Bronchial epithelial cell (primary cell): ENCODE data around the gene RXRB. TPM values are rescaled to one million over a fixed set of nuclear protein-coding genes. Genes with fewer than 3 reads are reported as not detected.

Source experiments
- DNase-seq: peaks from one replicate; pipeline ENCODE4 v3.0.0-alpha.2; 2010; ENCODE audit warnings: low read depth
- FAIRE-seq: peaks from 2 replicates; lab custom pipeline; 2011; peaks lifted over from hg19 to GRCh38; lab: Jason Lieb, UNC
- H3K27me3 ChIP-seq: 2 replicates; pipeline ENCODE4 v1.5.1; 2011; ENCODE audit warnings: low read length; ENCODE audit not compliant: control insufficient read depth, insufficient read depth
- H3K36me3 ChIP-seq: 2 replicates; pipeline ENCODE4 v1.5.1; 2011; ENCODE audit warnings: low read length; ENCODE audit not compliant: control insufficient read depth, insufficient read depth
- H3K4me3 ChIP-seq: 2 replicates; pipeline ENCODE4 v1.5.1; 2011; ENCODE audit warnings: mild to moderate bottlenecking, low read depth, low read length, control low read depth
- total RNA-seq: library from RNA; depleted of rRNA; stranded (reverse); fragments of >200 nt; gene quantifications from 2 replicates; pipeline ENCODE4 v1.2.1, GENCODE V29; 2014
- TF ChIP-seq, protein P1 (sequence below): IDR thresholded peaks from 2 replicates; pipeline ENCODE4 v1.5.1; 2011; ENCODE audit warnings: mild to moderate bottlenecking, moderate library complexity, low read length, control low read depth, inconsistent platforms; ENCODE audit not compliant: insufficient read depth, severe bottlenecking

The RXRB gene
- total RNA-seq, 1 donor from 2014 or later, result 15.3 TPM

DNA sequence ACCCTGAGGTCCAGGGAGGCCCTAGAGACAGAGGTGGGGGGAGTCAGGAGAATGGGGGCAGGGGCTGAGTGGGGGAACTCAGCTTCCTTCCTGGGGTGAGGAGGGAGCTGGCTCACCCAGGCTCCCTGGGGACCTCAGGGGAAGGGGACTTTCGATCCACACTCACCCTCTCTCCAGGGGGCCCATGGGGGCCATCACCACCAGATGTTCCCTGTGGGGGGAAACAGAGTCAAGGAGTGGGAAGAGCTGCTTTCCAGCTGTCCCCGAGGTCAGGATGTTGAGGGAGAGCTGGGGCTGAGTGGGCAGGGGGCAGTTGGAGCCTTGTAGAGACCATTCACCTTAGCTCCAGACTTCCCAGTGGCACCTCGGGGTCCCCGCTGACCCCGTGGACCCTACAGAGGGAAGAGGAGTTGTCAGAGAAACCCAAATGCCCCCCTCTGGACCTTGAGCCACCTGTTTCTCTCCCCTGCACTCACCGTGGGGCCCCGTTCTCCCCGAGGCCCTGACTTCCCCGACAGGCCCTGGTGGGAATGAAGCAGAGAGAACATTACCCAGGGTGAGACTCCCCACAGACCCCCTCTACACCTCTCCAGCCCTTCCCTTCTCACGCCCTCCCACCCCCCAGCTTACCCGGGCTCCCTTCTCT lies 26.8 kb downstream of the RXRB start:
- TF ChIP-seq, protein P1, sequence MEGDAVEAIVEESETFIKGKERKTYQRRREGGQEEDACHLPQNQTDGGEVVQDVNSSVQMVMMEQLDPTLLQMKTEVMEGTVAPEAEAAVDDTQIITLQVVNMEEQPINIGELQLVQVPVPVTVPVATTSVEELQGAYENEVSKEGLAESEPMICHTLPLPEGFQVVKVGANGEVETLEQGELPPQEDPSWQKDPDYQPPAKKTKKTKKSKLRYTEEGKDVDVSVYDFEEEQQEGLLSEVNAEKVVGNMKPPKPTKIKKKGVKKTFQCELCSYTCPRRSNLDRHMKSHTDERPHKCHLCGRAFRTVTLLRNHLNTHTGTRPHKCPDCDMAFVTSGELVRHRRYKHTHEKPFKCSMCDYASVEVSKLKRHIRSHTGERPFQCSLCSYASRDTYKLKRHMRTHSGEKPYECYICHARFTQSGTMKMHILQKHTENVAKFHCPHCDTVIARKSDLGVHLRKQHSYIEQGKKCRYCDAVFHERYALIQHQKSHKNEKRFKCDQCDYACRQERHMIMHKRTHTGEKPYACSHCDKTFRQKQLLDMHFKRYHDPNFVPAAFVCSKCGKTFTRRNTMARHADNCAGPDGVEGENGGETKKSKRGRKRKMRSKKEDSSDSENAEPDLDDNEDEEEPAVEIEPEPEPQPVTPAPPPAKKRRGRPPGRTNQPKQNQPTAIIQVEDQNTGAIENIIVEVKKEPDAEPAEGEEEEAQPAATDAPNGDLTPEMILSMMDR, result no peak

DNA sequence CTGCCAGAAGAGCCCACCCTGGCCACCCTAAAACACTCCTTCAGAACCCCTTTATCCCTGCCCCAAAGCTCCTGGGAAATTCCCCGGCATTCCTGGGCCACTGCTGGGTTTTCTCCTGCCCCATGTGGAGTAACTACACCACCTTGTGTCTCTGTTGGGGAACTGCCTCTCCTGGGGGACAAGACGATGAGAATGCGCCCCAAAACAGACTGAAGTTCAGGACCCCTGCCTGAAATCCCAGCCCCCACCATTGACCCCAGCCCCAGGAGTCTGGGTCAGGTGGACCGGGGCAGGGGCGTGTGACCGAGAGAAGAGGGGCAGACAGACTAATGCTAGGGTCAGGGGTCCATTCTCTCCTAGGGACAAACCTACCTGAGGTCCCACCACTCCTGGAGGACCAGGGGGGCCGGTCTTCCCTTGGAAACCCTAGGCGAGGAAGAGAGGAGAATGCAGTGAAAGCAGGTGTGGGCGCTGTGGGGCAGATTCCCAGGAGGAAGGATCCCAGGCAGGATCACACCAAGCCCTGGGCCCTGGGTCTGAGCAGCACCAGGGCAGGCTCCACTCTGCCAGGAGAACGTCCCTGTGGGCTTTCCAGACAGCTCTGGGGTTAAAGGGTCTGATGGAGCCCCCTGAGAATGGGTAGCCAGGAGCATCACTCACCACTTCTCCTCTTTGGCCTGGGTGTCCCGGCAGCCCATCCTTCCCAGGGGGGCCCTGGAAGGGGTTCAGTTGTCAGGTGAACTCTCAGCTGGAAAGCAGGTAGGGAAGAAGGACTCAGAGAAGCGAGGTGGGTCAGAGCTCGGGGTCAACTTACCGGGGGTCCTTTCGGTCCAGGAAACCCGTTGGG lies 27.6 kb downstream of the RXRB start:
- FAIRE-seq, result no peak
- TF ChIP-seq, protein P1, result peak; percentile 74
- Histone ChIP-seq H3K27me3 (no peaks in the 10 kb centered on the region), H3K4me3 (no peak overlapping the region), H3K36me3 (no peaks in the 10 kb centered on the region)
- DNase-seq, result peak; percentile 29

More for the DNA sequence above, 26.8 kb downstream of the RXRB start:
- no peaks in the 10 kb centered on the region for H3K36me3 ChIP-seq
- no peak for FAIRE-seq
- no peak overlapping the region for H3K4me3 ChIP-seq
- DNase-seq, result no peak
- H3K27me3 ChIP-seq, result no peaks in the 10 kb centered on the region

DNA sequence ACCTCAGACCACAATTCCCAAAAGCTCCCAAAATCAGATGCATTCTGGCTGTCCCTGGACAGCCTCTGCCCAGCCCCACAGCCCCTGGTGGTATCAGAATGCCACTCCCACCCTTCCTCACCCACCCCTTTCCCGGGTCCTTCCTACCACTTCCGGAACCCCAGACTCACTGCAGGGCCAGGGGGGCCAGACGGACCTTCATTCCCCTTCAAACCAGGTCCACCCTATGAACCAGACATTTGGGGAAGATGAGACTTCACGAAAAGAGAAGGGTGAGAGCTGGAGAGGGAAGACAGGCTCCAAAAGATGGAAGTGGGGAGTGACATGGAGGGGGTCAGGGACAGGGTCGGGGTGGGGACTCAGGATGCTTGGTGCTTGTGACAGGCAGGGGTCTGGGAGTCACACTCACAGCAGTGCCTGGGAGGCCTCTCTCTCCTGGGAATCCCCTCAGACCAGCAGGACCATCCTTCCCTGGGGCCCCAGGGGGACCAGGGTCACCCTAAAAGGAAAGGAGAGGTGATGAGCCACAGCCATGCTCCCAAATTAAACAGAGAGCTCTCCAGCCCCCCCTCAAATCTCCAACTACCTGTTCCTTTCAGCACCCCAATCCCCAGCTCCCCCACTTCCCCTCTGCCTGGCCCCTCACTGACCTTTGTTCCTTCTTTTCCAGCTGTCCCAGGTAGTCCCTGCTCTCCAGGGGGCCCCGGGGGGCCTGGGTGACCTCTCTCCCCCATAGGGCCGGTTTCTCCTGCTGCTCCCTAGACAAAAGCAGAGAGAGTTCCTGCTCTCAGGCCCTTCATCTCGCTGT lies 28.4 kb downstream of the RXRB start:
- Histone ChIP-seq H3K36me3 (no peaks in the 10 kb centered on the region), H3K27me3 (no peaks in the 10 kb centered on the region), H3K4me3 (no peak overlapping the region)
- FAIRE-seq (peak; percentile 58), DNase-seq (no peak)
- TF ChIP-seq, protein P1, result no peak

DNA sequence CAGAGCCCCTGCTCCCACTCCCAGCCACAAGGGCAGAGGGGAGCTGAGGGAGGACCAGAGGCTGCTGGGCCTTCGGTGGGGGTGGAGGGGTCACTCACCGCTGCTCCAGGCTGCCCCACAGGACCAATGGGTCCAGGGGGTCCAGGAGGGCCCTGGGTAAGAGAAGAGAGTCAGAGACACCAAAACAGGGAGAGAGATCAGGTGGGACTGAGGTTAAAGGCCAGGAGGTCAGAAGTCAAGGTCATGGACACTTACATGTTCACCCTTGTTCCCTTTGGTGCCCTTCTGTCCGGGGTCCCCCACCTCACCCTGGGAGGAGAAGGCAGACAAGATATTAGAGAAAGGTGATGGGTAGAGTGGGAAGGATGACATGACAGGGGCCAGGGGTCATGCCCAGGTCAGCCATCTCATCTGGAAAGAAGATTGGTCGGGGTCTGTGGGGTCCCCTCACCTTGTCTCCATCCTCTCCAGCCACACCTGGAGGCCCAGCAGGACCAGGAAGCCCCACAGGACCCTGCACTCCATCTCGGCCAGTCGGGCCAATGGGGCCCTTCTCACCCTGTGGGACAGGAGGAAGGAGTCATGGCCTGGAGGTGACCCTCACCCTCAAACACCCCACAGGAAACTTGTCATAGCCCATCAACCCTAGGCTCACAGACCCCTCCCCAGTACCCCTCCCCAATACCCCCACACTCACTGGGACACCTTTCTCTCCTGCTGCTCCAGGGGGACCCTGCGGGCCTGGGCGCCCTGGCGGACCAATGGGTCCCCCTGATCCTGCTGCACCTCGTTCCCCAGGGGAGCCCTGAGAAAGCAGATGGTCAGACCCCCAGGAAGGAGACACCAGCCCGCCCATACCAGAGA lies 29.2 kb downstream of the RXRB start:
- no peak for DNase-seq
- Histone ChIP-seq H3K36me3 (no peaks in the 10 kb centered on the region), H3K4me3 (no peak overlapping the region), H3K27me3 (peaks cover 1% of the 10 kb centered on the region)
- no peak for FAIRE-seq
- TF ChIP-seq, protein P1, result no peak

DNA sequence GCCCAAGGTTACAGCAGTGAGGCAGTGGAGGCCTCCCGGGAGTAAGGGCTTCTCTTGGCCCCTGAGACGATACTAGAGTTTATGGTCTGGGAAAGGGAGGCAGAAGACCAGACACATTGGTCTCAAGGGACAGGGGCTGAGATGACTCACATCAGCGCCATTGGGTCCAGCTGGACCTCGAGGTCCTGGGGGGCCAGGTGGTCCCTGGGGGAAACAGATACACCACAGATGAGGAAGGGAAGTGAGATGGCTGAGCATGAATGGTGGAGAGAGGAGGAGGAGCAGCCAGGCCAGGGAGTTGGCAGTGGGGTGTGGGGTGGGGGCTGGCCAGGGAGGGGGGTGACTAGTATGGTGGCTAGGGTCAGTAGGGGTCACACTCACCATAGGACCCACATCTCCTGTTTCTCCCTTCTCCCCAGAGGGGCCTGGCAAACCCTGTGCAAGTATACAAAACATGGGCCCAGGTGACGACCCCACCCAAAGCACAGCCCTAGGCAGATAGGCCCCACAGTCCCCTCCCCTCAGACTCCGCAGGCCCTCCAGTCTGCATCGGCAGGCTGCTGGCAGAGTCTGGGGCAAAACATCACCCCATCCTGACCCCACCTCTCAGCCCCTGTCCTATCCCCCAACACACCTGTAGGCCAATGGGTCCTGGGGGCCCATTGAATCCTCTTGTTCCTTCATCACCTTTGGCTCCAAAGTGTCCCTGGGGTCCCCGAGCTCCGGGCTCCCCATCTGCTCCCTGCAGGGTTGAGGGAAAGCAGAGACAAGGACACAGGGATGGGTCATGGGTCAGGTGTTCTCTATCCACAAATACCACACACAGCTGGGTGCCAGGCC lies 30.1 kb downstream of the RXRB start:
- no peak overlapping the region for H3K4me3 ChIP-seq
- TF ChIP-seq, protein P1, result no peak
- FAIRE-seq, result peak; percentile 32

More for the DNA sequence above, 30.1 kb downstream of the RXRB start:
- peaks cover 1% of the 10 kb centered on the region for H3K27me3 ChIP-seq
- no peaks in the 10 kb centered on the region for H3K36me3 ChIP-seq
- no peak for DNase-seq
